ENCODE results near the gene TP53TG5. TPM values are rescaled to one million over a fixed set of nuclear protein-coding genes. Genes with fewer than 3 reads are reported as not detected.

TP53TG5 gene
- total RNA-seq, 4 donors from 2014 or later, result 1.9 TPM; not detected in 3

GRCh38 chr20:45404438-45404837 is 26.3 kb upstream of the TP53TG5 start:
- intact Hi-C loops (cut with DNase I; ENCODE audit: low total_unique reads), result no loop called here
- no peaks in the 10 kb centered on the region for H3K36me3 ChIP-seq
- TF ChIP-seq POLR2A (IDR thresholded peaks at IDR 0.05), result no peak
- no peak for TF ChIP-seq CTCF (IDR thresholded peaks at IDR 0.05)
- no peaks in the 10 kb centered on the region for H3K9me3 ChIP-seq
- no peak for DNase-seq
- H3K27ac ChIP-seq, result no peak overlapping the region
- H3K27me3 ChIP-seq, result no peaks in the 10 kb centered on the region
- H3K4me1 ChIP-seq, result peaks cover 0 to 5% of the 10 kb centered on the region in 2 donors
- no peak overlapping the region for H3K4me3 ChIP-seq

- no peak for DNase-seq
- Histone ChIP-seq H3K27ac (peak overlapping the region; percentile 28 to 43), H3K27me3 (no peaks in the 10 kb centered on the region), H3K36me3 (no peaks in the 10 kb centered on the region), H3K4me3 (no peak overlapping the region), H3K9me3 (no peaks in the 10 kb centered on the region), H3K4me1 (peaks cover 0 to under 1% of the 10 kb centered on the region in 2 donors)
- intact Hi-C loops (cut with DNase I; ENCODE audit: low total_unique reads), result no loop called here
- TF ChIP-seq POLR2A (IDR thresholded peaks at IDR 0.05) (no peak), CTCF (IDR thresholded peaks at IDR 0.05) (no peak)
Measured at GRCh38 chr20:45402946-45403345, 24.8 kb upstream of the TP53TG5 start.

GRCh38 chr20:45400346-45401031 is 22.4 kb upstream of the TP53TG5 start:
- DNase-seq, result no peak
- intact Hi-C loops (cut with DNase I; ENCODE audit: low total_unique reads), result no loop called here
- H3K27me3 ChIP-seq, result no peaks in the 10 kb centered on the region
- H3K4me3 ChIP-seq, result no peak overlapping the region
- no peak overlapping the region for H3K27ac ChIP-seq
- no peaks in the 10 kb centered on the region for H3K36me3 ChIP-seq
- H3K4me1 ChIP-seq, result no peaks in the 10 kb centered on the region
- no peaks in the 10 kb centered on the region for H3K9me3 ChIP-seq
- TF ChIP-seq POLR2A (IDR thresholded peaks at IDR 0.05) (no peak), CTCF (IDR thresholded peaks at IDR 0.05) (no peak)

- Histone ChIP-seq H3K27me3 (no peaks in the 10 kb centered on the region), H3K4me1 (no peaks in the 10 kb centered on the region), H3K27ac (no peak overlapping the region), H3K9me3 (no peaks in the 10 kb centered on the region), H3K4me3 (no peak overlapping the region), H3K36me3 (no peaks in the 10 kb centered on the region)
- no peak for TF ChIP-seq CTCF (IDR thresholded peaks at IDR 0.05)
- no peak for TF ChIP-seq POLR2A (IDR thresholded peaks at IDR 0.05)
- DNase-seq, result no peak
- intact Hi-C loops (cut with DNase I; ENCODE audit: low total_unique reads), result no loop called here
Measured at GRCh38 chr20:45399018-45399417, 20.9 kb upstream of the TP53TG5 start.

- H3K36me3 ChIP-seq, result no peaks in the 10 kb centered on the region
- no peaks in the 10 kb centered on the region for H3K27me3 ChIP-seq
- no peaks in the 10 kb centered on the region for H3K9me3 ChIP-seq
- H3K27ac ChIP-seq, result no peak overlapping the region
- H3K4me1 ChIP-seq, result no peaks in the 10 kb centered on the region
- TF ChIP-seq POLR2A (IDR thresholded peaks at IDR 0.05), result no peak
- no peak for TF ChIP-seq CTCF (IDR thresholded peaks at IDR 0.05)
- intact Hi-C loops (cut with DNase I; ENCODE audit: low total_unique reads), result no loop called here
- no peak for DNase-seq
- H3K4me3 ChIP-seq, result no peak overlapping the region
Measured at GRCh38 chr20:45395114-45395415, 16.9 kb upstream of the TP53TG5 start.

Data from uterus (tissue), 4 donors.